Chondrocyte (in vitro differentiated cells): Measurements from ENCODE around the gene KRT35. TPM values are rescaled to one million over a fixed set of nuclear protein-coding genes. Genes with fewer than 3 reads are reported as not detected.

Source experiments
- DNase-seq: peaks from one replicate; pipeline ENCODE4 v3.0.0; 2021; ENCODE audit warnings: mixed read lengths, low spot score
- H3K27ac Mint-ChIP-seq: one replicate; pipeline ENCODE4 v1.8.0; 2021; ENCODE audit warnings: mild to moderate bottlenecking, moderate library complexity, mixed read lengths; ENCODE audit not compliant: unreplicated experiment
- H3K27me3 Mint-ChIP-seq: 2 replicates; pipeline ENCODE4 v1.8.0; 2021; ENCODE audit warnings: low read depth, mixed read lengths
- H3K36me3 Mint-ChIP-seq: 2 replicates; pipeline ENCODE4 v1.8.0; 2021; ENCODE audit warnings: low read depth, mixed read lengths
- H3K4me1 Mint-ChIP-seq: 2 replicates; pipeline ENCODE4 v1.8.0; 2021; ENCODE audit warnings: low read depth, mild to moderate bottlenecking, mixed read lengths
- H3K4me3 Mint-ChIP-seq: one replicate; pipeline ENCODE4 v1.8.0; 2021; ENCODE audit warnings: mild to moderate bottlenecking, moderate library complexity, mixed read lengths; ENCODE audit not compliant: unreplicated experiment
- H3K9me3 Mint-ChIP-seq: 2 replicates; pipeline ENCODE4 v1.8.0; 2021; ENCODE audit warnings: low read depth, mixed read lengths
- microRNA-seq: library from miRNA; unstranded; fragments of <30 nt; microRNA quantifications from one replicate; pipeline ENCODE4 v1.2.0, GENCODE V29; 2020; ENCODE audit warnings: borderline number of aligned reads
- total RNA-seq: library from RNA; stranded (reverse); gene quantifications from 3 replicates; pipeline ENCODE4 v1.2.1, GENCODE V29; 2021
- TF ChIP-seq, protein P1 (sequence below): fragments of 200-600 bp; sonication (generic); IDR thresholded peaks from 2 replicates; pipeline ENCODE4 v1.5.0; 2021; ENCODE audit warnings: antibody characterized with exemption, mild to moderate bottlenecking, moderate library complexity

The KRT35 gene
- total RNA-seq, 1 donor from 2014 or later, result not detected

DNA sequence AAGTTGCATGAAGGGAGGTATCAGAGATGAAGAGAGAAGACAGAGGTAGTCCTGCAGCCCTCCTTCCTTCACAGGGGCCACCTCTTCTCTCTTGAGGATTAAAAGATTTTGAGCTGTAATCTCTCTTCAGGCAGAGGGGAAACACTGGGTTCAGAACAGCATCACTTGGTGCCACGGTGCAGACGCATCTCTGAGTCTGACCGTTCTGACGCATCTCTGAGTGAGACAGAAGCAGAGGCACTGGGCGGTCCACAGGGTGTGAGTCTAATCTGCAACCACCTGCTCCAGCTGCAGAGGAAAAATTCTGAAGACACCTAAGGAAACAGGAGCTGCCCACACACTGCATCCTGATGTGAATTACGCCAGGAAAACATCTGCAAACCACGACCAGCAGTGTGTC is 51.3 kb downstream of the KRT35 start:
- Mint-ChIP-seq H3K36me3 (no peaks in the 10 kb centered on the region), H3K27me3 (peaks cover 4% of the 10 kb centered on the region), H3K9me3 (no peaks in the 10 kb centered on the region), H3K27ac (no peak overlapping the region), H3K4me3 (no peak overlapping the region), H3K4me1 (no peaks in the 10 kb centered on the region)
- no peak for DNase-seq
- TF ChIP-seq, protein P1, sequence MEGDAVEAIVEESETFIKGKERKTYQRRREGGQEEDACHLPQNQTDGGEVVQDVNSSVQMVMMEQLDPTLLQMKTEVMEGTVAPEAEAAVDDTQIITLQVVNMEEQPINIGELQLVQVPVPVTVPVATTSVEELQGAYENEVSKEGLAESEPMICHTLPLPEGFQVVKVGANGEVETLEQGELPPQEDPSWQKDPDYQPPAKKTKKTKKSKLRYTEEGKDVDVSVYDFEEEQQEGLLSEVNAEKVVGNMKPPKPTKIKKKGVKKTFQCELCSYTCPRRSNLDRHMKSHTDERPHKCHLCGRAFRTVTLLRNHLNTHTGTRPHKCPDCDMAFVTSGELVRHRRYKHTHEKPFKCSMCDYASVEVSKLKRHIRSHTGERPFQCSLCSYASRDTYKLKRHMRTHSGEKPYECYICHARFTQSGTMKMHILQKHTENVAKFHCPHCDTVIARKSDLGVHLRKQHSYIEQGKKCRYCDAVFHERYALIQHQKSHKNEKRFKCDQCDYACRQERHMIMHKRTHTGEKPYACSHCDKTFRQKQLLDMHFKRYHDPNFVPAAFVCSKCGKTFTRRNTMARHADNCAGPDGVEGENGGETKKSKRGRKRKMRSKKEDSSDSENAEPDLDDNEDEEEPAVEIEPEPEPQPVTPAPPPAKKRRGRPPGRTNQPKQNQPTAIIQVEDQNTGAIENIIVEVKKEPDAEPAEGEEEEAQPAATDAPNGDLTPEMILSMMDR, result no peak

- DNase-seq, result no peak
- Mint-ChIP-seq H3K36me3 (no peaks in the 10 kb centered on the region), H3K27me3 (peaks cover 6% of the 10 kb centered on the region)
These were observed 52.2 kb downstream of the KRT35 start for GRCh38 chr17:41428591-41429291.

More at GRCh38 chr17:41428591-41429291, 52.2 kb downstream of the KRT35 start:
- Mint-ChIP-seq H3K4me1 (no peaks in the 10 kb centered on the region), H3K4me3 (no peak overlapping the region), H3K27ac (no peak overlapping the region), H3K9me3 (no peaks in the 10 kb centered on the region)
- TF ChIP-seq, protein P1, result no peak

Small RNA genes lying within 50 kb of the gene (microRNA-seq; reads per million reads assigned to microRNA genes)
- not detected for gene MIR6510

Other genes starting within 250 kb of the KRT35 start
- gene KRTAP9-3, start 248.7 kb downstream of the KRT35 start, total RNA-seq, result not detected in 3 replicates
- not detected in 3 replicates for gene KRTAP9-8, start 243.2 kb downstream of the KRT35 start, total RNA-seq
- not detected in 3 replicates for gene KRTAP9-4, start 231.5 kb downstream of the KRT35 start, total RNA-seq
- not detected in 3 replicates for gene KRTAP9-9, start 225.8 kb downstream of the KRT35 start, total RNA-seq
- not detected in 3 replicates for gene KRTAP9-6, start 215.8 kb downstream of the KRT35 start, total RNA-seq
- gene KRTAP9-7, start 205.5 kb downstream of the KRT35 start, total RNA-seq, result not detected in 3 replicates
- gene KRTAP29-1, start 178.3 kb downstream of the KRT35 start, total RNA-seq, result not detected in 3 replicates
- gene KRTAP16-1, start 171.8 kb downstream of the KRT35 start, total RNA-seq, result not detected in 3 replicates
- not detected in 3 replicates for gene KRTAP17-1, start 165.4 kb downstream of the KRT35 start, total RNA-seq
- not detected in 3 replicates for gene KRT33A, start 130.3 kb downstream of the KRT35 start, total RNA-seq
- not detected in 3 replicates for gene KRT33B, start 111.3 kb downstream of the KRT35 start, total RNA-seq
- not detected in 3 replicates for gene KRT34, start 98.8 kb downstream of the KRT35 start, total RNA-seq
- not detected in 3 replicates for gene KRT31, start 83.5 kb downstream of the KRT35 start, total RNA-seq
- not detected in 3 replicates for gene KRT37, start 56.6 kb downstream of the KRT35 start, total RNA-seq
- gene KRT38, start 40.2 kb downstream of the KRT35 start, total RNA-seq, result not detected in 3 replicates
- gene KRT32, start 13.8 kb downstream of the KRT35 start, total RNA-seq, result not detected in 3 replicates
- gene KRT36, start 8.8 kb upstream of the KRT35 start, total RNA-seq, result not detected in 3 replicates
- gene KRT13, start 24.5 kb upstream of the KRT35 start, total RNA-seq, result not detected in 3 replicates
- not detected in 3 replicates for gene KRT15, start 37.7 kb upstream of the KRT35 start, total RNA-seq
- 1.3 to 1.7 TPM in 2 of 3 replicates, not detected in the other for gene KRT19, start 47.2 kb upstream of the KRT35 start, total RNA-seq
- not detected in 3 replicates for gene KRT9, start 90.9 kb upstream of the KRT35 start, total RNA-seq
- gene KRT14, start 105.7 kb upstream of the KRT35 start, total RNA-seq, result 0.23 to 0.94 TPM (median 0.32 TPM) in 3 replicates
- 3.9 to 5.9 TPM (median 5.5 TPM) in 3 replicates for gene KRT16, start 131.6 kb upstream of the KRT35 start, total RNA-seq
- gene KRT17, start 143.4 kb upstream of the KRT35 start, total RNA-seq, result 183 to 261 TPM (median 258 TPM) in 3 replicates
- 572 to 1,015 TPM (median 990 TPM) in 3 replicates for gene EIF1, start 207.7 kb upstream of the KRT35 start, total RNA-seq
- gene GAST, start 231.2 kb upstream of the KRT35 start, total RNA-seq, result not detected in 3 replicates